COR-L47 (cell line): ENCODE data around the gene PRRG2.
A peak's percentile ranks its signal among the peaks of the same experiment; 100 is the strongest.
"Not testable (repeated sequence)": the region's sequence is repeated elsewhere in the genome, so short reads cannot be mapped to it uniquely, and the experiment has no call there.

Experiments used
- DNase-seq: peaks from one replicate; lab custom pipeline; 2025; lab: John Stamatoyannopoulos, UW

PRRG2 gene

GRCh38 chr19:49609499-49610092 lies 28.5 kb downstream of the PRRG2 start:
- DNase-seq: no peak

- peak; percentile 24 for DNase-seq
Measured at GRCh38 chr19:49613374-49613773, 32.3 kb downstream of the PRRG2 start.

- no peak for DNase-seq
Measured at GRCh38 chr19:49614096-49614833, 33.1 kb downstream of the PRRG2 start.

DNA sequence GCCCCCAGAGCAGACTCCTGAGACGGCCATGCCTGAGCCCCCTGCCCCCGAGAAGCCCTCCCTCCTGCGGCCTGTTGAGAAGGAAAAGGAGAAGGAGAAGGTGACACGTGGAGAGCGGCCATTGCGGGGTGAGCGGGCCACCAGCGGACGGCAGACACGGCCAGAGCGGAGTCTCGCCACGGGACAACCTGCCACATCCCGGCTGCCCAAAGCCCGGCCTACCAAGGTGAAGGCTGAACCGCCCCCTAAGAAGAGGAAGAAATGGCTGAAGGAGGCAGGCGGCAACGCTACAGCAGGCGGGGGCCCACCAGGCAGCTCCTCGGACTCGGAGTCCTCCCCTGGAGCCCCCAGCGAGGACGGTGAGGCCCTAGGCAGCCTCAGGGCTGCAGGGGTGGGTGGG lies 34.7 kb downstream of the PRRG2 start:
- DNase-seq: no peak

GRCh38 chr19:49616532-49616931 lies 35.4 kb downstream of the PRRG2 start:
- no peak for DNase-seq

DNA sequence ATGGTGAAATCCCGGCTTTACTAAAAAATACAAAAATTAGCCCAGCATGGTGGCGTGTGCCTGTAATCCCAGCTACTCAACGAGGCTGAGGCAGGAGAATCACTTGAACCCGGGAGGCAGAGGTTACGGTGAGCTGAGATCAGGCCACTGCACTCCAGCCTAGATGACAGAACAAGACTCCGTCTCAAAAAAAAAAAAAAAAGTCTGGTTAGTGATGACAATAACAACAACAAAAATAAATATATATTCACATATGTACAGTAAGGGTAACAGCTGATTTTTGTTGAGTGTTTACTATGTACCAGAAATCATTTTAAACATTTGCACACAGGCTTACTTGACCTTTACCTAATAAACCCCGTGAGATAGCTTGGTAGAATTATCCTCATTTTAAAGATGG lies 35.8 kb downstream of the PRRG2 start:
- no peak for DNase-seq

DNA sequence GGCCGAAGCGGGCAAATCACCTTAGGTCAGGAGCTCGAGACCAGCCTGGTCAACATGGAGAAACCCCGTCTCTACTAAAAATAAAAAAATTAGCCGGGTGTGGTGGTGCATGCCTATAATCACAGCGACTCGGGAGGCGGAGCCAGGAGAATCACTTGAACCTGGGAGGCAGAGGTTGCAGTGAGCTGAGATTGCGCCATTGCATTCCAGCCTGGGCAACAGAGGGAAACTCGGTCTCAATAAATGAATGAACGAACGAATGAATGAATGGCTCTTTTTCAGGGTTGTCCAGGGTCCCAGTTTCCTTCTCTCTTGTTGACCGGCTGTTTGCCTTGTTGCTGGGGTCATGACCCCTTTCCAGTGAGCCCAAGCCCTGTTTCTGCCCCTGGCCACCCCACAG lies 36.7 kb downstream of the PRRG2 start:
- not testable (repeated sequence) for DNase-seq

- DNase-seq: no peak
Measured at GRCh38 chr19:49624967-49625910, 44.1 kb downstream of the PRRG2 start.

- no peak for DNase-seq
Measured at GRCh38 chr19:49626226-49626625, 45.1 kb downstream of the PRRG2 start.

GRCh38 chr19:49629659-49630058 lies 48.5 kb downstream of the PRRG2 start:
- DNase-seq: no peak

GRCh38 chr19:49631014-49631588 lies 50.0 kb downstream of the PRRG2 start:
- no peak for DNase-seq

DNA sequence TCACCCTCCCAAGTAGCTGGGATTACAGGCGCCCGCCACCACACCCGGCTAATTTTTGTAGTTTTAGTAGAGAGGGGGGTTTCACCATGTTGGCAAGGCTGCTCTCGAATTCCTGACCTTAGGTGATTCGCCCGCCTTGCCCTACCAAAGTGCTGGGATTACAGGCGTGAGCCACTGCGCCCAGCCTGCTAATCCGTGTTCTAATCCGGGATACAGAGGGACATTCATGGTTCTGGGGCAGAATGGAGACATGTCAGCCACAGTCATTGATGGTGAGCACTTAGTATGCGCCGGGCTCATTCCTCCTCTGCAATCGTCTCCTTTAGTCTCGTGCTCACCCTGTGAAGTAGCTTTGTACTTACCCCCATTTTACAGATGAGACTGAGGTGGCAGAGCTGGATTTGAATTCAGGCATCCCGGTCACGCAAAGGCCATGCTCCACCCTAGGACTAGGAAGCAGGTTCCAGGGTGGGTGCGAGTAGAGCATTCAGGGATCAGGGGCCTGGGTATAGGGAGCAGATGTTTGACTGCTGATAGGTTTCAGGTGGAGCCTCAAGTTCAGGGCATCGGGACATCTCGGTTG lies 50.6 kb downstream of the PRRG2 start:
- DNase-seq: no peak

- no peak for DNase-seq
Measured at GRCh38 chr19:49632576-49632975, 51.5 kb downstream of the PRRG2 start.

DNA sequence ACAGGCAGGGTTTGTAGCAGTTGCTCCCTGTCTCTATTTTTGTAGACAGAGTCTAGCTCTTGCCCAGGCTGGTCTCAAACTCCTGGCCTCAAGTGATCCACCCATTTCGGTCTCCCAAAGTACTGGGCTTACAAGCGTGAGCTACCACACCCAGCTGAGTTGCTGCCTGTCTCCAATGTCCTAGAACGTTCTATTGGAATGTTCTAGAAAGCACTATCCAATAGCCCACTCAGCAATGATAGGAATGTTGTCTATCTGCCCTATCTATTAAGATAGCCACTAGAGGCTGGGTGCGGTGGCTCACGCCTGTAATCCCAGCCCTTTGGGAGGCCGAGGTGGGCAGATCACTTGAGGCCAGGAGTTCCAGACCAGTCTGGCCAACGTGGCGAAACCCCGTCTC lies 52.2 kb downstream of the PRRG2 start:
- not testable (repeated sequence) for DNase-seq

DNA sequence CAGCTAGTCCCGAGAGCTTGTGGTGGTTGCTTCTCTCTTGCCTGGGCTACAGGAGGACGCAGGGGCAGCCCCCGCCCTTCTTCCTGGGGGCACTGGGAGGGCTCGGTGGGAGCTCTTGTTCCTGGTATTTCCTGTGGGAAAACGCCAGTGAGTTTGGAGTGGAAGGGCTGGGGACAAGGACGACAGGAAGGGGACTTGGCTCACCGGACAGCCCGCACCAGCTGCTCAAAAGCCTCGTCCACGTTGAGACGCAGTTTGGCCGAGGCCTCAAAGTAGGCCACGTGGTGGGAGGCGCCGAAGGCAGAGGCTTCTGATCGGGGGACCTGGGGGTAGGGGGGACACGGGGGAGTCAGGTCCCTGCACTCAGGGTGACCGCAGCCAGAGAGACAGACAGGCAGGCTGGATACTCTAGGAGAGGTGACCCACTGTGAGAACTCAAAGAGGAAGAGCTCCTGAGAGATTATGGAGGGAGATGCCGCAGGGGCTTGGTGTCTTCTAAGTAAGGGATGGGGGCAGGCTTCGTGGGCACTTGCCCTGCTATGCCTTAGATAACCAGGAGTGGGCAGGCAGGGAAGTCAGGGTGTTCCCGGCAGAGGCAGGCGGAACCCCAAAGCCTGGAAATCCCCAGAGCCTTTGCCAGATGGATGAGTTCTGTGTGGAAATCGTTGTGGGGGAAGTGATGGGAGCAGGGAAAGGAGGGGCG lies 54.6 kb downstream of the PRRG2 start:
- DNase-seq: no peak

GRCh38 chr19:49636233-49636932 lies 55.3 kb downstream of the PRRG2 start:
- no peak for DNase-seq

- no peak for DNase-seq
Measured at GRCh38 chr19:49637821-49638738, 57.0 kb downstream of the PRRG2 start.

DNA sequence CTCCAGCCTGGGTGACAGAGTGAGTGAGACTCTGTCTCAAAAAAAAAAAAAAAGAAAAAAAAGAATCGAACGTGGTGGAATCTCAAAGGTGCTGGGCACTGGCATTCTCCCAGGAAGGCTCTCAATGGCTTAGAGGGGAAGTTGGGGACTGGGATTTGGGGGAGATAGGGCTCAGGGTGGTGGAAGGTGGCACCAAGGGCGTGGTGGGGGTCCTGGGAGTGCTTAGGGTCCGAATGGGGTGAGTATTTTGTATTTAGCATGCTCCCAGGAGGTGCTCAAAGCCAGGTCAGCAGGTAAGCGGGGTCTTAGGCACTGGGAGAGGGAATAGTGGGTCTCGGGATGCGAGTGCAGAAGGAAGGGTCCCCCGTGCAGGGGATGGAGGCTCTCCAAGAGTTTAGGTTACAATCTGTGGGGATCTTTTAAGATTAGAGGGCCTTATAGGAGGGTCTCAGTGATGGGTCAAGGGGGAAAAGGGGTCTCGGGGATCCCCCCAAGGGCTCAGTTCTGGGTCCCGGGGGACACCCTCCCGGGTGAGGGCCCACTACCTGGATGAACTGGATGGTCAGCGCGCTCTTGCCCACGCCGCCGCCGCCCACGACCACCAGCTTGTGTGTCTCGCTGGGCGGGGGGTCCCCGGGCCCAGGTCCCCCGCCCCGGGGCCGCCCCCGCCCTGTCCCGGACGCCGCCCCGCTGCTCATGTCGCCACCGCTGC lies 58.4 kb downstream of the PRRG2 start:
- DNase-seq: no peak
